ENCODE measurements around the gene OBP2A. TPM values are rescaled to one million over a fixed set of nuclear protein-coding genes. Genes with fewer than 3 reads are reported as not detected.

OBP2A gene
- total RNA-seq, 8 experiments from 2014 or later, result 0.29 to 18.3 (median 0.75) TPM; not detected in 4

DNA sequence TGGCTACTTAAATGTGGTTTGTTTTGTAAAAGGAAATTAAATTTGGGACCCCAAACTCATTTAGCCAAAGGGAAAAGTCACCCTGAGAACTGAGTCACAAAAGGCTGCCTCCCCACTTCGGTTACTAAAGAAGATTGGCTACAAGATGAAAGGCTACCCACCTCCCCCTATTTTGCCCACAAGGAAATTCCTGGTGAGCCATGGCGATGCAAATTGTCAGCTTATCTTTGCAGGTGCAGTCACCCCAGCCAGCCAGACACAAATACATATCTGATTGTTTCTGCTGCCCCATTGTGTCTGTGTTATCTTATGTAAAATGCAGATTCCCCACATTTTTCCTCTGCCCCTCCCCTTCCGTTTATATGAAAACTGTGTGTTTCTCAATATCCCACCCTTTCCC, 24.5 kb downstream of the OBP2A start:
- Histone ChIP-seq H3K27ac (no peak overlapping the region), H3K4me3 (no peak overlapping the region), H3K4me1 (replicated peaks in 1 of 2) (no peaks in the 10 kb centered on the region)
- ATAC-seq (replicated peaks in 6 of 8), result no peak
- in situ Hi-C loops (cut with MboI; ENCODE audit: low pct_unique_long_range_greater_than_20kb in 2 of 9, low sequenced_read_pairs in 9 of 9, unreplicated experiment in 9 of 9), result no loop called here
- WGBS, 10 experiments, result 0 to 71% (median 30%) methylated on average over 1 to 3 of the region's 3 CpGs; no CpG with 5 or more reads in 2 of the 10 experiments

GRCh38 chr9:135572233-135572632, 26.3 kb downstream of the OBP2A start:
- no peak overlapping the region for H3K4me3 ChIP-seq
- H3K27ac ChIP-seq, result no peak overlapping the region
- 17 to 100% (median 62%) methylated on average over 1 to 2 of the region's 2 CpGs; no CpG with 5 or more reads in 2 of the 10 experiments for WGBS, 10 experiments
- H3K4me1 ChIP-seq (replicated peaks in 1 of 2), result no peaks in the 10 kb centered on the region
- in situ Hi-C loops (cut with MboI; ENCODE audit: low pct_unique_long_range_greater_than_20kb in 2 of 9, low sequenced_read_pairs in 9 of 9, unreplicated experiment in 9 of 9), result no loop called here
- ATAC-seq (replicated peaks in 6 of 8), result no peak

DNA sequence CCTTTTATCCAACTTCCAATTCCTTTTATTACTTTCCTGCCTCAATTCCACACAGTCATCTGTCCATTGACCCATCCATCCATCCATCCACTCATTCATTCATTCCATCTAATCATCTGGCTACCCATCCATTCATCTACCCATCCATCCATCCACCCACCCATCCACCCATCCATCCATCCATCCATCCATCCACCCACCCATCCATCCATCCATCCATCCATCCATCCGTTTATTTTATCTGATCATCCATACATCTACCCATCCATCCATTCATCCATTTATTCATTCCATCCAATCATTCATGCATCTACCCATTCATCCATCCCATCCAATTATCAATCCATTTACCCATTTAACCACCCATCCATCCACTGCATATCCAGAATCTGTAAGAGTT, 27.2 kb downstream of the OBP2A start:
- Histone ChIP-seq H3K27ac (no peak overlapping the region), H3K4me3 (no peak overlapping the region), H3K4me1 (replicated peaks in 1 of 2) (no peaks in the 10 kb centered on the region)
- in situ Hi-C loops (cut with MboI; ENCODE audit: low pct_unique_long_range_greater_than_20kb in 2 of 9, low sequenced_read_pairs in 9 of 9, unreplicated experiment in 9 of 9), result no loop called here
- ATAC-seq (replicated peaks in 6 of 8), result no peak
- WGBS, 10 experiments, result 0 to 100% (median 58%) methylated on average over 1 of the region's 1 CpG; no CpG with 5 or more reads in 2 of the 10 experiments

DNA sequence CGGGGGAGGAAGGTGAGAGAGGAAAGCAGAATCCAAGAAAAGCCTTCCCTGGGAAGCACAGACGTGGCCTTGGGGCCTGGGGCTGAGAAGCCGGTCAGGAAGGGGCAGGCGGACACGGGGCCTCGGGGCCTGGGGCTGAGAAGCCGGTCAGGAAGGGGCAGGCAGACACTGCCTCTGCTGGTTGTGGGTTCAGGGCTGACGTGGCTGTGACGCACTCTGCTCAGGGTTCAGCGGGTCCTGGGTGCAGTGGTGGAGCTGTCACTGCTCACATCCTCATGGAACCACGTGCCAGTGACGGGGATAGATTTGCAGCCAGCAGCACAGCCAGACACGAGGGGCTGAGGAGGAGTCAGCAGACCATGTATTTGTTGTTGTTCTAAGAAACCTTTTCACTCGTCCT, 28.4 kb downstream of the OBP2A start:
- Histone ChIP-seq H3K27ac (no peak overlapping the region), H3K4me3 (no peak overlapping the region), H3K4me1 (replicated peaks in 1 of 2) (no peaks in the 10 kb centered on the region)
- WGBS, 10 experiments, result 0 to 67% (median 49%) methylated on average over 1 to 4 of the region's 14 CpGs; no CpG with 5 or more reads in 4 of the 10 experiments
- no peak for ATAC-seq (replicated peaks in 6 of 8)
- in situ Hi-C loops (cut with MboI; ENCODE audit: low pct_unique_long_range_greater_than_20kb in 2 of 9, low sequenced_read_pairs in 9 of 9, unreplicated experiment in 9 of 9), result no loop called here

DNA sequence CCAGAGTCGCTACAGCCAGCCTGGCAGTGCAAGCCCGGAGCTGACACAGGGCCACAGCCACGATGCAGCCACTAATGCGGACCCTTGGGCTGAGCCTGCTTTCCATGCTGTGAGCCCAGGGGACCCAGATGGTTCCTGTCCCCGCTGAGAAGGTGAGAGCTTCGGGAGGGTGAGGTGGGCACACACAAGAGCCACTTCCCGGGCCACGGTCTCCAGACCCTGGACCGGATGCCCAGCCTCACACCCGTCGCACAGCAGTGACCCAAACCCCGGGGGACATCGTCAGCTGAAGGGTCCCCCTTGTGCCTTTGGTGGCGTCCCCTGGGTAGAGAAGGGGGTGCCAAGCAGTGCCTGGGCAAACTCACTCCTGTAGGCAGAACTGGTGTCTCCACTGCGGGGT, 29.0 kb downstream of the OBP2A start:
- WGBS, 10 experiments, result 48% methylated on average over 2 of the region's 15 CpGs; no CpG with 5 or more reads in 9 of the 10 experiments
- in situ Hi-C loops (cut with MboI; ENCODE audit: low pct_unique_long_range_greater_than_20kb in 2 of 9, low sequenced_read_pairs in 9 of 9, unreplicated experiment in 9 of 9), result no loop called here
- no peak for ATAC-seq (replicated peaks in 6 of 8)
- no peak overlapping the region for H3K27ac ChIP-seq
- no peaks in the 10 kb centered on the region for H3K4me1 ChIP-seq (replicated peaks in 1 of 2)
- H3K4me3 ChIP-seq, result no peak overlapping the region

- in situ Hi-C loops (cut with MboI; ENCODE audit: low pct_unique_long_range_greater_than_20kb in 2 of 9, low sequenced_read_pairs in 9 of 9, unreplicated experiment in 9 of 9), result no loop called here
- Histone ChIP-seq H3K4me1 (replicated peaks in 1 of 2) (no peaks in the 10 kb centered on the region), H3K27ac (no peak overlapping the region), H3K4me3 (no peak overlapping the region)
- ATAC-seq (replicated peaks in 6 of 8), result no peak
- 40 to 95% (median 83%) methylated on average over 1 to 6 of the region's 22 CpGs; no CpG with 5 or more reads in 5 of the 10 experiments for WGBS, 10 experiments
Observed at GRCh38 chr9:135575995-135576631, 30.2 kb downstream of the OBP2A start.

- no peak for ATAC-seq (replicated peaks in 6 of 8)
- in situ Hi-C loops (cut with MboI; ENCODE audit: low pct_unique_long_range_greater_than_20kb in 2 of 9, low sequenced_read_pairs in 9 of 9, unreplicated experiment in 9 of 9), result no loop called here
- 0 to 90% (median 54%) methylated on average over 2 to 5 of the region's 10 CpGs; no CpG with 5 or more reads in 3 of the 10 experiments for WGBS, 10 experiments
- Histone ChIP-seq H3K4me3 (no peak overlapping the region), H3K4me1 (replicated peaks in 1 of 2) (no peaks in the 10 kb centered on the region), H3K27ac (no peak overlapping the region)
Observed at GRCh38 chr9:135577256-135577655, 31.3 kb downstream of the OBP2A start.

- Histone ChIP-seq H3K27ac (no peak overlapping the region), H3K4me3 (no peak overlapping the region), H3K4me1 (replicated peaks in 1 of 2) (no peaks in the 10 kb centered on the region)
- ATAC-seq (replicated peaks in 6 of 8), result no peak
- 0 to 57% (median 28%) methylated on average over 2 of the region's 2 CpGs; no CpG with 5 or more reads in 1 of the 10 experiments for WGBS, 10 experiments
- in situ Hi-C loops (cut with MboI; ENCODE audit: low pct_unique_long_range_greater_than_20kb in 2 of 9, low sequenced_read_pairs in 9 of 9, unreplicated experiment in 9 of 9), result no loop called here
Observed at GRCh38 chr9:135579356-135579755, 33.4 kb downstream of the OBP2A start.

DNA sequence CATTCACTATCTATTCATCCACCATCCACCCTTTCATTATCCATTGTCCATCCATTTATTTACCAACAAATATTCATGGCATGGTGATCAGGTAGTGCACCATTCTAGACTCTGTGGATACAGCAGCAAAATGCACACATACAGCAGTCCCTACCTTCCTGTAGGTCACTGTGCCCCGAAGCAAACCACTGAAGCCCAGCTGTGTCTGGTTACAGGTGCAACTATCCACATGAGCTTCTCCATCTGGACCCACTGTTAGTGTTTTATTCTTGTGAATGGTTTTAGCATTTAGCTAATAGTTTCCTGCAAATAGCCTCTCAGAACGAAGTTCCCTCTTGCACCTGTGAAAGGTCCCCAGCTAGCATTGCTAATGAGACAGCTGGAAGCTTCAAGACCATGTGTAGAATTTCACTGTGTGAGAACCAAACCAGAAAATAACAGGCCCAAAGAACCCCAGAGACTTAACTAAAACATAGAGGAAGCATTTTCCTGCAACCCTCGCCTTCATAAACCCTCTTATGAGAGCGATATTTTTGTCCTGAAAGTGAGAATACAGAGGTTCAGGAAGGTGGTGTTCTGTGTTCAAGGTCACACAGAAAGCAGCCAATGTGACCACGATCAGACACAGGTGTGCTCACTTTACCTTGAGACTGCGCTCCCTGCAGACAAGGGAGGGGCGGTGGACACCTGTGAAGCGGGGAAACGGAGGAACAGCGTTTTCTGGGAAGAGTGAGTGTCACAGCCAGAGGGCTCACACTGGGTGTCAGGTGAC, 34.1 kb downstream of the OBP2A start:
- H3K27ac ChIP-seq, result no peak overlapping the region
- in situ Hi-C loops (cut with MboI; ENCODE audit: low pct_unique_long_range_greater_than_20kb in 2 of 9, low sequenced_read_pairs in 9 of 9, unreplicated experiment in 9 of 9), result no loop called here
- H3K4me1 ChIP-seq (replicated peaks in 1 of 2), result no peaks in the 10 kb centered on the region
- ATAC-seq (replicated peaks in 6 of 8), result no peak
- 0 to 70% (median 39%) methylated on average over 2 to 8 of the region's 10 CpGs; no CpG with 5 or more reads in 2 of the 10 experiments for WGBS, 10 experiments
- H3K4me3 ChIP-seq, result no peak overlapping the region

- in situ Hi-C loops (cut with MboI; ENCODE audit: low pct_unique_long_range_greater_than_20kb in 2 of 9, low sequenced_read_pairs in 9 of 9, unreplicated experiment in 9 of 9), result no loop called here
- Histone ChIP-seq H3K4me1 (replicated peaks in 1 of 2) (no peaks in the 10 kb centered on the region), H3K27ac (no peak overlapping the region), H3K4me3 (no peak overlapping the region)
- ATAC-seq (replicated peaks in 6 of 8), result no peak
- WGBS, 10 experiments, result 20 to 87% (median 61%) methylated on average over 1 to 5 of the region's 11 CpGs; no CpG with 5 or more reads in 3 of the 10 experiments
Observed at GRCh38 chr9:135580664-135581380, 34.9 kb downstream of the OBP2A start.

- in situ Hi-C loops (cut with MboI; ENCODE audit: low pct_unique_long_range_greater_than_20kb in 2 of 9, low sequenced_read_pairs in 9 of 9, unreplicated experiment in 9 of 9), result no loop called here
- Histone ChIP-seq H3K27ac (no peak overlapping the region), H3K4me3 (no peak overlapping the region), H3K4me1 (replicated peaks in 1 of 2) (no peaks in the 10 kb centered on the region)
- no peak for ATAC-seq (replicated peaks in 6 of 8)
- 47 to 90% (median 68%) methylated on average over 1 to 10 of the region's 18 CpGs; no CpG with 5 or more reads in 1 of the 10 experiments for WGBS, 10 experiments
Observed at GRCh38 chr9:135581636-135582426, 35.9 kb downstream of the OBP2A start.

DNA sequence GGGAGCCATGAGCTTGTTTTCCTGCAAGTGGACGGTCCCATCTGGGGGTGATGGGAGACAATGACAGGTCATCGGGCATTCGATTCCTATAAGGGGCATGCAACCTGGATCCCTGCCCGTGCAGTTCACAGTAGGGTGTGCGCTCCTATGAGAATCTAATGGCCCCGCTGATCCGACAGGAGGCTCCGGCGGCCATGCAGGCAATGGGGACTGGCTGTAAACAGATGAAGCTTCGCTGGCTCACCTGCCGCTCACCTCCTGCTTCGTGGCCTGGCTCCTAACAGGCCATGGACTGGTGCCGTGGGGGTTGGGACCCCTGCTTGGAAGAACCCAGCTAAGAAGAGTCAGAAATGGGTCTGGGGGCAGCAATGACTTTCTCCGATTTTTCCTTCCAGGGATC, 36.6 kb downstream of the OBP2A start:
- H3K4me3 ChIP-seq, result no peak overlapping the region
- 72 to 100% (median 83%) methylated on average over 1 to 6 of the region's 14 CpGs; no CpG with 5 or more reads in 4 of the 10 experiments for WGBS, 10 experiments
- no peak for ATAC-seq (replicated peaks in 6 of 8)
- H3K4me1 ChIP-seq (replicated peaks in 1 of 2), result no peaks in the 10 kb centered on the region
- no peak overlapping the region for H3K27ac ChIP-seq
- in situ Hi-C loops (cut with MboI; ENCODE audit: low pct_unique_long_range_greater_than_20kb in 2 of 9, low sequenced_read_pairs in 9 of 9, unreplicated experiment in 9 of 9), result no loop called here

All from motor neuron (in vitro differentiated cells).